Measurements from ENCODE around the gene CCDC9. TPM values are rescaled to one million over a fixed set of nuclear protein-coding genes. Genes with fewer than 3 reads are reported as not detected.

The CCDC9 gene
- 10.5 and 10.6 TPM in 2 replicates for total RNA-seq

GRCh38 chr19:47255879-47256692 lies at the start of gene CCDC9:
TSS of gene CCDC9 (plus strand) at chr19:47256525. CDS start at chr19:47258401, 1,876 bp downstream.

DNA sequence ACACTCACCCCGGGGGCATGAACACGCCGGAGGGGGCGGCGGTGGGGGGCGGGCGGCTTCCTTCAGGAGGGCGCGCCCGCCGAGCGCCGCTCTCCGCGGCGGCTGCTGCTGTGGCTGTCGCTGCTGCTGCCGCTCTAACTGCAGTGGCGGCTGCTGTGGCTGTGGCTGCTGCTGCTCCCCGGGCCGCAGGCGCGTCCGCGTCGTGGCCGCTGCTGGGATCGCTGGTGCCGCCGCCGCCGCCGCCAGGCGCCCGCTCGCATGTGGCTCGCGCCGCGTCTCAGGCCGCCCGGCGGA lies 25.5 kb upstream of the CCDC9 start, which contains the start of gene BBC3:
TSS of gene BBC3 (minus strand) at position 279 of the 294 bp plus-strand sequence. CDS start 2,768 bp downstream, outside the sequence.

DNA sequence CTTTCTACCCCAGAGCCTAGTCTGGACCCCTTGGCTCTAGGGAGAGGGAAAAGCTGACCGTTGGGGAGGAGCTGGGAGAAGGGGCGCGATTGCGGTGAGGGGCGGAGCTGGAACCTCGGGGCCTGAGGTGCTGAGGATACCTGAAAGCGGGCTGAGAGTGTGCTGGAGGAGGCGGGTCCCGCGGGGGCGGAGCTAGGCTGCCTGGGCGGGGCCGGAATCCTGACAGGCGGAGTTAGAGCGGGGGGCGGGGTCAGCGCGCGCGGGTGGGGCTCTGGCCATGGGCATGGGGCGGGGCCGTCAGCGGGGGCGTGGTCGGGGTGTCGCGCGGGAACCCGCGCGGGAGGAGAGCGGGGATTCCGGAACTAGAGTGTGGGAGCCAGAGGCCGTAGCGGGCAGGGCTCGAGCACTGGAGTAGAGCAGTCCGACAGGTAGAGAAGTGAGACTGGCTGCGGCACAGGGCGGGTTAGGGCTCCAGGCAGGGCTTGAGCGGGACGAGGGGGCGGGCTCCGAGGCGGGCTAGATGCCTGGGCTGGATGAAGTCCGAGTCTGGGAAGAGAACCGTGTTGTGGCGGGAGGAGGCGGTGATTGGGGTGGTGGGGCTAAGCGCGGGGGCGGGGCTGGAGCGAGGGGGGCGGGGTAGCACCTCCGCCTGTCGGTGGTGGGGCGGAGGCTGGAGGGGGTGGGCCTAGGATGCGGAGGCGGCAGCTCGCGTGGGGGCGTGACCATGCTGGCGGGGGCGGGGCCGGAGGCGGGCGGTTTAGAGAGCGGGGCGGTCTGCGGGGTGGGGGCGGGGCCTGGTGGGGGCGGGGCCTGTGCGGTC lies 18.0 kb downstream of the CCDC9 start, which contains the start of gene INAFM1:
TSS of gene INAFM1 (plus strand) at position 815 of the 820 bp plus-strand sequence. CDS start 35 bp downstream, outside the sequence.

GRCh38 chr19:47309608-47310007 lies 53.3 kb downstream of the CCDC9 start, which contains the start of gene C5AR1:
TSS of gene C5AR1 (plus strand) at chr19:47309861. CDS start at chr19:47309896, 35 bp downstream.

Other genes with a start within 250 kb of the CCDC9 start
- gene NPAS1, start 236.7 kb upstream of the CCDC9 start, total RNA-seq = 0.28 and 0.34 TPM in 2 replicates
- gene TMEM160, start 207.9 kb upstream of the CCDC9 start, total RNA-seq = 8.6 and 14.0 TPM in 2 replicates
- gene ZC3H4, start 142.7 kb upstream of the CCDC9 start, total RNA-seq = 4.1 and 14.9 TPM in 2 replicates
- 75.3 and 96.0 TPM in 2 replicates for gene SAE1, start 125.7 kb upstream of the CCDC9 start, total RNA-seq
- gene BBC3, start 25.3 kb upstream of the CCDC9 start, total RNA-seq = 8.9 and 9.0 TPM in 2 replicates
- 2.1 TPM in 2 replicates for gene INAFM1, start 18.4 kb downstream of the CCDC9 start, total RNA-seq
- gene C5AR1, start 53.3 kb downstream of the CCDC9 start, total RNA-seq = under 0.01 and 1.5 TPM in 2 replicates
- gene C5AR2, start 75.7 kb downstream of the CCDC9 start, total RNA-seq = under 0.01 and 0.36 TPM in 2 replicates
- gene DHX34, start 92.8 kb downstream of the CCDC9 start, total RNA-seq = 13.3 and 20.3 TPM in 2 replicates
- gene MEIS3, start 163.0 kb downstream of the CCDC9 start, total RNA-seq = 3.4 and 9.6 TPM in 2 replicates
- under 0.01 and 0.21 TPM in 2 replicates for gene SLC8A2, start 215.4 kb downstream of the CCDC9 start, total RNA-seq
- 2.7 and 4.3 TPM in 2 replicates for gene KPTN, start 227.7 kb downstream of the CCDC9 start, total RNA-seq

Data from nasal cavity respiratory epithelium epithelial cell of viscerocranial mucosa (primary cell).